ENCODE data around the gene BABAM1. TPM values are rescaled to one million over a fixed set of nuclear protein-coding genes. Genes with fewer than 3 reads are reported as not detected.
A peak's percentile ranks its signal among the peaks of the same experiment; 100 is the strongest.

BABAM1 gene
- total and polyA plus RNA-seq, 9 of the 15 experiments (the other 6 are each of a cell fraction or from before 2014, with no cell fraction given), result 14.7 to 160 (median 113) TPM

- Histone ChIP-seq H3K4me3 (no peak overlapping the region), H3K27me3 (ENCODE audit: control insufficient read depth in 2 of 2, insufficient read depth in 2 of 2, low read length in 2 of 2) (no peaks in the 10 kb centered on the region), H3K9ac (ENCODE audit: insufficient read depth in 1 of 2, low read depth in 2 of 2, low read length in 2 of 2) (peak overlapping the region; percentile 20 to 55; a peak in 2 of 4 replicates), H3K9me1 (ENCODE audit: control insufficient read depth, insufficient read depth, low read length) (no peaks in the 10 kb centered on the region), H3K79me2 (ENCODE audit: control insufficient read depth, insufficient read depth, low read length) (peaks cover 34% of the 10 kb centered on the region), H3K27ac (ENCODE audit: extremely low read depth, low read depth, low read length) (no peak overlapping the region), H3K36me3 (ENCODE audit: control insufficient read depth, insufficient read depth, low read length) (peaks cover 14% of the 10 kb centered on the region), H2AFZ (ENCODE audit: low read depth, low read length) (peak overlapping the region; percentile 88; the same call in 1 of the 2 replicates), H3K9me3 (replicated peaks; ENCODE audit: control insufficient read depth, insufficient read depth, low read depth, low read length) (no peaks in the 10 kb centered on the region), H3K4me1 (replicated peaks in 1 of 2; ENCODE audit: control insufficient read depth in 2 of 2, insufficient read depth in 2 of 2, low read length in 2 of 2) (peaks cover 26 to 67% of the 10 kb centered on the region in 2 experiments; a peak in 4 of 5 replicates), H4K20me1 (replicated peaks; ENCODE audit: control insufficient read depth, insufficient read depth, low read length) (no peaks in the 10 kb centered on the region), H3K4me2 (ENCODE audit: insufficient read depth, low read length) (no peak overlapping the region)
- in situ Hi-C loops (cut with MboI) (no loop called here), intact Hi-C loops (cut with micrococcal nuclease) (loop anchor here (1.0 kb wide), 1 partner anchor 10 kb away; no protein-coding TSS in a partner anchor)
- WGBS (ENCODE audit: insufficient coverage, low coverage, missing lambda C conversion rate), result 63% methylated on average over 12 of the region's 12 CpGs
- FAIRE-seq (no peak), DNase-seq (ENCODE audit: extremely low read depth in 1 of 4, low spot score in 3 of 4) (no peak), ATAC-seq (no peak)
- POLR2A ChIA-PET, result interaction anchor here (0.6 to 1.6 kb wide), 6 partner anchors 10 to 1656 kb away, joined by 3 to 6 read pairs (median 4); partner anchors contain the start of gene BABAM1
- CTCF ChIA-PET (ENCODE audit: low intra/inter-chr PET ratio), result interaction anchor here (0.6 to 1.1 kb wide), 3 partner anchors 30 to 86 kb away, joined by 3 read pairs; partner anchors contain the start of gene ANO8
- TF ChIP-seq HNRNPL (IDR thresholded peaks at IDR 0.05; ENCODE audit: low read depth, low read length), result no peak
- no peak for TF ChIP-seq NRF1 (conservative IDR thresholded peaks at IDR 0.05 in 1 of 2, IDR thresholded peaks at IDR 0.05 in 1 of 2)
- no peak for TF ChIP-seq U2AF1 (optimal IDR thresholded peaks at IDR 0.05; ENCODE audit: low read depth, low read length)
- TF ChIP-seq MED1 (CRISPR knock-in tag; IDR thresholded peaks at IDR 0.05; ENCODE audit: borderline replicate concordance), result no peak
- TF ChIP-seq THRAP3 (IDR thresholded peaks at IDR 0.05; ENCODE audit: borderline replicate concordance), result no peak
- TF ChIP-seq ZNF121 (CRISPR knock-in tag; conservative IDR thresholded peaks at IDR 0.05), result peak; percentile 44; the same call in 1 of the 2 replicates
- TF ChIP-seq FOXK1 (CRISPR knock-in tag; IDR thresholded peaks at IDR 0.05; ENCODE audit: borderline replicate concordance), result no peak
- TF ChIP-seq ZNF407 (IDR thresholded peaks at IDR 0.05; ENCODE audit: low read depth), result 0 out of 2 replicates have a peak, but pooled peaks have one; percentile 30
- no peak for TF ChIP-seq C11orf30 (IDR thresholded peaks at IDR 0.05; ENCODE audit: low read depth)
- no peak for TF ChIP-seq CBX2 (IDR thresholded peaks at IDR 0.05; ENCODE audit: insufficient read depth, low read length, poor library complexity, severe bottlenecking)
- no peak for TF ChIP-seq LEF1 (IDR thresholded peaks at IDR 0.05)
- no peak for TF ChIP-seq BMI1 (IDR thresholded peaks at IDR 0.05; ENCODE audit: low read length)
- 0 out of 2 replicates have a peak, but pooled peaks have one; percentile 2 for TF ChIP-seq ELF1 (tag; IDR thresholded peaks at IDR 0.05)
- no peak for TF ChIP-seq CBX3 (IDR thresholded peaks at IDR 0.05; ENCODE audit: borderline replicate concordance in 1 of 2, low read length in 2 of 2)
- no TSS peak for BruUV-seq (replicated peaks)
These were observed 37.4 kb downstream of the BABAM1 start for GRCh38 chr19:17304386-17305215.

All from K562 (cell line).